A549 treated with CpdA at 1 μM for 4 hours (cell line): ENCODE results near the gene SCOC. TPM values are rescaled to one million over a fixed set of nuclear protein-coding genes. Genes with fewer than 3 reads are reported as not detected.

Experiments used
- total RNA-seq: library from RNA; stranded (reverse); fragments of 200-300 nt; extraction: Qiagen RNA extraction; gene quantifications from 5 replicates; pipeline ENCODE4 v1.2.3, GENCODE V29; 2022; ENCODE audit warnings: low read depth

SCOC gene
- 22.1 to 34.3 TPM (median 30.2 TPM) in 5 replicates for total RNA-seq

GRCh38 chr4:140373328-140374129 is at the start of gene SCOC:
TSS of gene SCOC (plus strand) at chr4:140373646. CDS start at chr4:140379171, 5,525 bp downstream.

GRCh38 chr4:140427106-140427918 is 53.9 kb downstream of the SCOC start, which contains the start of gene CLGN:
TSS of gene CLGN (minus strand) at chr4:140427648. CDS start at chr4:140413078, 14,570 bp downstream.

Other genes with a start within 250 kb of the SCOC start
- 9.7 to 13.2 TPM (median 12.1 TPM) in 5 replicates for gene MAML3, start 219.5 kb upstream of the SCOC start, total RNA-seq
- gene CLGN, start 54.0 kb downstream of the SCOC start, total RNA-seq: 5.0 to 7.0 TPM (median 5.2 TPM) in 5 replicates
- not detected in 5 replicates for gene MGAT4D, start 124.6 kb downstream of the SCOC start, total RNA-seq
- gene ELMOD2, start 150.5 kb downstream of the SCOC start, total RNA-seq: 9.4 to 12.0 TPM (median 10.6 TPM) in 5 replicates
- 0.08 to 0.10 TPM in 2 of 5 replicates, not detected in the others for gene UCP1, start 195.3 kb downstream of the SCOC start, total RNA-seq